ENCODE data around the gene ETNK2. TPM values are rescaled to one million over a fixed set of nuclear protein-coding genes. Genes with fewer than 3 reads are reported as not detected.

ETNK2 gene
- total RNA-seq, 4 donors from 2014 or later: 6.7 to 54.4 (median 25.0) TPM

DNA sequence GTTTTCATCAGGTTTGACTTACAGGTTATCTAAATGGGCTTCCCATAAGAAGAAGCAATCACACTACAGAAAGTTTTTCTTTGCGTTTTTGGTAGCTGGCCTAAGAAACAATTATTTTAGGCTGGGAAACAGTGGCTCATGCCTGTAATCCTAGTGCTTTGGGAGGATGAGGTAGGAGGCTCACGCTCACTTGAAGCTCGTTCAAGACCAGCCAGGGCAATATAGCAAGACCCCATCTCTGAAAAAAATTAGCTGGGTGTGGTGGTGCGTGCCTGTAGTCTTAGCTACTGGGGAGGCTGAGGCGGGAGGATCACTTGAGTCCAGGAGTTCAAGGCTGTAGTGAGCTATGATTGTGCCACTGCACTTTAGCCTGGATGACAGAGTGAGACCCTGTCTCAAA is 15.9 kb upstream of the ETNK2 start:
- Histone ChIP-seq H3K9me3 (peaks cover 0 to 20% (median 8%) of the 10 kb centered on the region in 3 donors), H3K27ac (no peak overlapping the region), H3K4me1 (peaks cover 0 to 20% (median 5%) of the 10 kb centered on the region in 3 donors), H3K36me3 (no peaks in the 10 kb centered on the region), H3K27me3 (peaks cover 0 to 9% (median 0%) of the 10 kb centered on the region in 4 donors), H3K4me3 (no peak overlapping the region)
- TF ChIP-seq POLR2A (IDR thresholded peaks at IDR 0.05): no peak
- TF ChIP-seq, protein P1, sequence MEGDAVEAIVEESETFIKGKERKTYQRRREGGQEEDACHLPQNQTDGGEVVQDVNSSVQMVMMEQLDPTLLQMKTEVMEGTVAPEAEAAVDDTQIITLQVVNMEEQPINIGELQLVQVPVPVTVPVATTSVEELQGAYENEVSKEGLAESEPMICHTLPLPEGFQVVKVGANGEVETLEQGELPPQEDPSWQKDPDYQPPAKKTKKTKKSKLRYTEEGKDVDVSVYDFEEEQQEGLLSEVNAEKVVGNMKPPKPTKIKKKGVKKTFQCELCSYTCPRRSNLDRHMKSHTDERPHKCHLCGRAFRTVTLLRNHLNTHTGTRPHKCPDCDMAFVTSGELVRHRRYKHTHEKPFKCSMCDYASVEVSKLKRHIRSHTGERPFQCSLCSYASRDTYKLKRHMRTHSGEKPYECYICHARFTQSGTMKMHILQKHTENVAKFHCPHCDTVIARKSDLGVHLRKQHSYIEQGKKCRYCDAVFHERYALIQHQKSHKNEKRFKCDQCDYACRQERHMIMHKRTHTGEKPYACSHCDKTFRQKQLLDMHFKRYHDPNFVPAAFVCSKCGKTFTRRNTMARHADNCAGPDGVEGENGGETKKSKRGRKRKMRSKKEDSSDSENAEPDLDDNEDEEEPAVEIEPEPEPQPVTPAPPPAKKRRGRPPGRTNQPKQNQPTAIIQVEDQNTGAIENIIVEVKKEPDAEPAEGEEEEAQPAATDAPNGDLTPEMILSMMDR (IDR thresholded peaks at IDR 0.05): no peak
- intact Hi-C loops (cut with DNase I): no loop called here
- 84 to 93% methylated on average over 5 of the region's 5 CpGs for WGBS, 2 donors
- DNase-seq: no peak

DNA sequence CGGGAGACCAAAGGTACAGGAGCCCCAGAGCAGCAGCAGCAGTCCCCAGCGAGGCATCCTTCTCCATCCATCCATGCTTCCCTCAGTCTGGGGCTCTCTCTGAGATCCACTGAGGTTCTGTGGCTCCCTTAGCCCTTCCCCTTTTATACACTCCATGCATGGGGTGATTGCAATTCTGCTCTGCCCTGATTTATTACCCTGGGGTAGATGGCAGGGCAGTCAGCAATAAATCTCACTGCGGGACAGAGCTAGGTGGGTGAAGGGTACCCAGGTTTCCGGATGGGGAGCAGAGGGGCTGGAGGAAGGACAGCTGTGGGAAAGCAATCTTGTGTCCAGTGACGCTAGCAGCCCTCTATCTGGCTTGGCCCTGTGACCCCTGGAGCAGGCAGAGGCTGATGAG is 14.4 kb upstream of the ETNK2 start, which contains the start of gene REN:
TSS of gene REN (minus strand) at position 119 of the 400 bp plus-strand sequence. CDS start at position 75, 44 bp downstream.
- TF ChIP-seq, protein P1 (IDR thresholded peaks at IDR 0.05): no peak
- TF ChIP-seq POLR2A (IDR thresholded peaks at IDR 0.05): no peak
- peaks cover 0 to 17% (median 0%) of the 10 kb centered on the region in 4 donors for H3K27me3 ChIP-seq
- H3K4me3 ChIP-seq: no peak within 1 kb of the TSS
- H3K27ac ChIP-seq: no peak within 1 kb of the TSS
- 53 to 100% methylated on average over 2 to 5 of the region's 5 CpGs for WGBS, 2 donors
- intact Hi-C loops (cut with DNase I): no loop called here
- no peak for DNase-seq
- H3K36me3 ChIP-seq: no peaks in the 10 kb centered on the region
- peaks cover 0 to 20% (median 8%) of the 10 kb centered on the region in 3 donors for H3K9me3 ChIP-seq
- peaks cover 0 to 20% (median 3%) of the 10 kb centered on the region in 3 donors for H3K4me1 ChIP-seq

DNA sequence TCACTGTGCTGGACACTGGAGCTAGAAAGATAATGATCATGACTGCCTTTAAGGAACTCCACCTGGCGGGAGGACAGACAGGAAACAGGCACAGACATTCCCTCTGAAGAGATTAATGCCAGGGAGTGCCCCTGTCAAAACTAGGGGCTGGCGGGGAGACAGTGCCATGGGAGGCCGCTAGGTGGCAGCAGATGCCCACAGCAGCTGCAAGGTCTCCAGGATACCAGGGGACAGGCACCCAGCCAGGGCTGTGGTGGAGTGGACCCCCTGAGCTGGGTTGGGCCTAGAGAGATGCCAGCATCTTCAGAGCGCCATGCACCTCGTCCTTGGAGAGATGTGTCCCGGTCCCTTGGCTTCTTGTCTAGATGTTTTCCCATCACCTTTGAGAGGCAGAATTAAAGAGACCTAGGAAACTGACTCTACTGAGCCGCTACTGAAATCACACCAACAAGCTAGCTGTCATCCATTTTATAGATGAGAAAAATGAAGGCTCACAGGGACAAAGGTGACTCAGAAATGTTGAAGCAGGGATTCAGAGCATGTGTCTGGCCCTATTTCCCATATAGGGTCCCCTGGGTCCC is 10.7 kb upstream of the ETNK2 start:
- H3K27ac ChIP-seq: no peak overlapping the region
- TF ChIP-seq, protein P1 (IDR thresholded peaks at IDR 0.05): peak; percentile 94 to 99 (median 98)
- no peak for TF ChIP-seq POLR2A (IDR thresholded peaks at IDR 0.05)
- intact Hi-C loops (cut with DNase I): loop anchor here (5.0 kb wide), 1 partner anchor 200 kb away; no protein-coding TSS in a partner anchor
- whole genome bisulfite sequencing, 2 donors: 24 to 33% methylated on average over 3 to 4 of the region's 7 CpGs
- H3K36me3 ChIP-seq: no peaks in the 10 kb centered on the region
- H3K4me1 ChIP-seq: peaks cover 0 to 23% (median 3%) of the 10 kb centered on the region in 3 donors
- H3K27me3 ChIP-seq: peaks cover 0 to 29% (median 0%) of the 10 kb centered on the region in 4 donors
- DNase-seq: no peak
- no peaks in the 10 kb centered on the region for H3K9me3 ChIP-seq
- no peak overlapping the region for H3K4me3 ChIP-seq

DNA sequence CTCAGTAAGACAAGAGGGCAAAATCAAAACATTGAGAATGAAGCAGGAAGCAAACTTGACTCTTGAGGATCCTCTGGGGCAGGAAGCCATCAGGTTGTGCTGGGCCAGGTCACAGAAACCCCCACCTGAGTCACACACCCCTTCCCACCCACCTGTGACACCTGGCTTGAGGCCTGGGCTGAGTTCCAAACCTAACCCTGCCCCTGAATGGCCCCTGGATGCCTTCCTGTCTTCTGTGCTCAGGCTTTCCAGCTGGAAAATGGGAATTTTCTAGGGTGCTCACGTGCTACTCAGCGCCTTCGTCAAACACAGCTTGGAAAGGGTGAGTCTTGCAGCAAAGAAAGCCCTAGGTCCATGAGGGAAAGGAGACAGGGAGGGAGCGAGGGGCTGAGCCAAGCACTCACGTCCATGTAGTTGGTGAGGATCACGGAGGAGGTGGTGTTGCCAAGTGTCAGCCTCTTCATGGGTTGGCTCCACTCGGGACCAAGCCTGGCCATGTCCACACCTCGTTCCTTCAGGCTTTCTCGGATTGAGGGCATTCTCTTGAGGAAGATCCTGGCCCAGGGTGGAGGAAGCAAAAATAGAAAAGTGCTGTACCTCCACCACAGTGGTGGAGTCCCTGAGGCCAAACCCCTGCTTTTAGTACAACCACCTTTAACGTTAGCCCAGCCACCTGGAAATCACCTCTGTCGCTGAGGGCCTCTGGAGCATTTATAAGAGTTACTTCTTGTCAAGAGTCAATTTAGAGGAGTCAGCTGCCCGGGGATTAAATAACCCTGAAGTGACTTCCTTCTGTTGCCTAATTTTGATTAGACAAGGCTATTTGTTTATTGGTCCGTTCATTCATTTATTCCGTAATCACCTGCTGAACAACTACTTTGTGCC is 10.0 kb upstream of the ETNK2 start:
- 30 to 48% methylated on average over 11 to 14 of the region's 14 CpGs for WGBS, 2 donors
- intact Hi-C loops (cut with DNase I): loop anchor here (5.0 kb wide), 1 partner anchor 200 kb away; no protein-coding TSS in a partner anchor

More for the DNA sequence above, 10.0 kb upstream of the ETNK2 start:
- TF ChIP-seq, protein P1 (IDR thresholded peaks at IDR 0.05): no peak
- TF ChIP-seq POLR2A (IDR thresholded peaks at IDR 0.05): no peak
- Histone ChIP-seq H3K27me3 (peaks cover 0 to 26% (median 0%) of the 10 kb centered on the region in 4 donors), H3K27ac (no peak overlapping the region), H3K4me1 (peaks cover 0 to 23% (median 3%) of the 10 kb centered on the region in 3 donors), H3K9me3 (no peaks in the 10 kb centered on the region), H3K4me3 (no peak overlapping the region), H3K36me3 (no peaks in the 10 kb centered on the region)
- no peak for DNase-seq
